Measurements from ENCODE around the gene SMIM41. TPM values are rescaled to one million over a fixed set of nuclear protein-coding genes. Genes with fewer than 3 reads are reported as not detected.

The SMIM41 gene
- polyA plus RNA-seq, 1 donor from 2014 or later = not detected

DNA sequence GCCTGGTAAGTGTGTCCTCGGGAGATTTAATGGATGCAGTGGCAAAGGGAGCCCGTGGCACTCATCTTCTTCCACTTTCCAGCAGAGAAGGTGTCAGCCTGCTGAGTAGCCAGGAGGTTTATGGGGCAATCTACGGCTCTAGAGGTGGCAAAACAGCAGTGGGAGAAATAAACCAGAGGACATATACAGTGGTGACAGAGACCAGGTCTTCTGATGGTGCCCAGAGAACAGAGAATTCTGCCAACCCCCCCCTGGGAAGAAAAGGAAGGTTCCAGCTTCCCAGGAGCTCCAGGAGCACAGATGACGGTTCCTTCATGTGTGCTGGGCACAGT lies 43.0 kb downstream of the SMIM41 start:
- Histone ChIP-seq H3F3A (ENCODE audit: insufficient read depth, low read length, poor library complexity, severe bottlenecking) (no peaks in the 10 kb centered on the region), H3K27me3 (ENCODE audit: insufficient read depth, low read depth, low read length) (no peaks in the 10 kb centered on the region), H3K36me3 (ENCODE audit: insufficient read depth, low read length) (no peaks in the 10 kb centered on the region), H3K9ac (ENCODE audit: low read length) (no peak overlapping the region), H3K9me3 (ENCODE audit: low read length) (no peaks in the 10 kb centered on the region), H2AFZ (ENCODE audit: low read depth, low read length) (no peak overlapping the region), H3K27ac (ENCODE audit: low read length) (no peak overlapping the region), H3K9me2 (ENCODE audit: insufficient read depth, low read length) (no peaks in the 10 kb centered on the region), H3K4me2 (ENCODE audit: low read length) (no peak overlapping the region), H3K4me3 (ENCODE audit: low read length) (no peak overlapping the region), H4K20me1 (ENCODE audit: insufficient read depth) (no peaks in the 10 kb centered on the region), H3K79me2 (replicated peaks; ENCODE audit: insufficient read depth, low read length) (no peaks in the 10 kb centered on the region)
- TF ChIP-seq EZH2 (IDR thresholded peaks at IDR 0.05; ENCODE audit: borderline replicate concordance, insufficient read depth, low read length, poor library complexity, severe bottlenecking) (no peak), RAD21 (conservative IDR thresholded peaks at IDR 0.05) (no peak), MXI1 (conservative IDR thresholded peaks at IDR 0.05; ENCODE audit: poor library complexity, severe bottlenecking) (no peak), TAF1 (IDR thresholded peaks at IDR 0.05; ENCODE audit: low read depth) (no peak)

DNA sequence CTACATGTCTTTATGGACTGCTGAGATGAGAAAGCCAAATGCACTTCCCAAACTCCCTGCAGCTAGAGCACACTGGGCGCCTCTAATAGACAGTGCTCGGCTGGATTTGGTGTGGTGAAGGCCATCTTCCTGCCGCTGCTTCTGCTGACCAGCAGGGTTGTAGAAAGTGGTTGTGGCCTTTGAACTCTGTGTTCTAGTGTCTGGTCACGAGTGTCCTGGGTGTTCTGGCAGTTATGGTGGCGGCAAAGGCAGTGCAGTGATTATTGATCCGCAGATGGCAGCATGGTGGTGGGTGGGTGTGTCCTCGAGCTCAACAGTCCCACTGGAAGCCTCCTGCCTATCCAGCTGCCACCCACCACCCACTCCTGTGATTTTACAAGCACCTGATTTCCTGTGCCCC lies 43.4 kb downstream of the SMIM41 start:
- H2AFZ ChIP-seq (ENCODE audit: low read depth, low read length) = no peak overlapping the region
- no peak overlapping the region for H3K27ac ChIP-seq (ENCODE audit: low read length)
- no peaks in the 10 kb centered on the region for H3K27me3 ChIP-seq (ENCODE audit: insufficient read depth, low read depth, low read length)
- no peaks in the 10 kb centered on the region for H3K79me2 ChIP-seq (replicated peaks; ENCODE audit: insufficient read depth, low read length)
- H3K4me3 ChIP-seq (ENCODE audit: low read length) = no peak overlapping the region
- H3K9me2 ChIP-seq (ENCODE audit: insufficient read depth, low read length) = no peaks in the 10 kb centered on the region
- no peaks in the 10 kb centered on the region for H3K36me3 ChIP-seq (ENCODE audit: insufficient read depth, low read length)
- TF ChIP-seq POLR2AphosphoS5 (IDR thresholded peaks at IDR 0.05) (no peak), EP300 (conservative IDR thresholded peaks at IDR 0.05; ENCODE audit: poor library complexity, severe bottlenecking) (no peak), RAD21 (conservative IDR thresholded peaks at IDR 0.05) (no peak), SMC3 (conservative IDR thresholded peaks at IDR 0.05; ENCODE audit: poor library complexity) (no peak), TAF1 (IDR thresholded peaks at IDR 0.05; ENCODE audit: low read depth) (no peak), EZH2 (IDR thresholded peaks at IDR 0.05; ENCODE audit: borderline replicate concordance, insufficient read depth, low read length, poor library complexity, severe bottlenecking) (no peak), MXI1 (conservative IDR thresholded peaks at IDR 0.05; ENCODE audit: poor library complexity, severe bottlenecking) (no peak)
- TF ChIP-seq, protein P1, sequence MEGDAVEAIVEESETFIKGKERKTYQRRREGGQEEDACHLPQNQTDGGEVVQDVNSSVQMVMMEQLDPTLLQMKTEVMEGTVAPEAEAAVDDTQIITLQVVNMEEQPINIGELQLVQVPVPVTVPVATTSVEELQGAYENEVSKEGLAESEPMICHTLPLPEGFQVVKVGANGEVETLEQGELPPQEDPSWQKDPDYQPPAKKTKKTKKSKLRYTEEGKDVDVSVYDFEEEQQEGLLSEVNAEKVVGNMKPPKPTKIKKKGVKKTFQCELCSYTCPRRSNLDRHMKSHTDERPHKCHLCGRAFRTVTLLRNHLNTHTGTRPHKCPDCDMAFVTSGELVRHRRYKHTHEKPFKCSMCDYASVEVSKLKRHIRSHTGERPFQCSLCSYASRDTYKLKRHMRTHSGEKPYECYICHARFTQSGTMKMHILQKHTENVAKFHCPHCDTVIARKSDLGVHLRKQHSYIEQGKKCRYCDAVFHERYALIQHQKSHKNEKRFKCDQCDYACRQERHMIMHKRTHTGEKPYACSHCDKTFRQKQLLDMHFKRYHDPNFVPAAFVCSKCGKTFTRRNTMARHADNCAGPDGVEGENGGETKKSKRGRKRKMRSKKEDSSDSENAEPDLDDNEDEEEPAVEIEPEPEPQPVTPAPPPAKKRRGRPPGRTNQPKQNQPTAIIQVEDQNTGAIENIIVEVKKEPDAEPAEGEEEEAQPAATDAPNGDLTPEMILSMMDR (IDR thresholded peaks at IDR 0.05; ENCODE audit: poor library complexity, severe bottlenecking) = no peak
- TF ChIP-seq, protein P2, sequence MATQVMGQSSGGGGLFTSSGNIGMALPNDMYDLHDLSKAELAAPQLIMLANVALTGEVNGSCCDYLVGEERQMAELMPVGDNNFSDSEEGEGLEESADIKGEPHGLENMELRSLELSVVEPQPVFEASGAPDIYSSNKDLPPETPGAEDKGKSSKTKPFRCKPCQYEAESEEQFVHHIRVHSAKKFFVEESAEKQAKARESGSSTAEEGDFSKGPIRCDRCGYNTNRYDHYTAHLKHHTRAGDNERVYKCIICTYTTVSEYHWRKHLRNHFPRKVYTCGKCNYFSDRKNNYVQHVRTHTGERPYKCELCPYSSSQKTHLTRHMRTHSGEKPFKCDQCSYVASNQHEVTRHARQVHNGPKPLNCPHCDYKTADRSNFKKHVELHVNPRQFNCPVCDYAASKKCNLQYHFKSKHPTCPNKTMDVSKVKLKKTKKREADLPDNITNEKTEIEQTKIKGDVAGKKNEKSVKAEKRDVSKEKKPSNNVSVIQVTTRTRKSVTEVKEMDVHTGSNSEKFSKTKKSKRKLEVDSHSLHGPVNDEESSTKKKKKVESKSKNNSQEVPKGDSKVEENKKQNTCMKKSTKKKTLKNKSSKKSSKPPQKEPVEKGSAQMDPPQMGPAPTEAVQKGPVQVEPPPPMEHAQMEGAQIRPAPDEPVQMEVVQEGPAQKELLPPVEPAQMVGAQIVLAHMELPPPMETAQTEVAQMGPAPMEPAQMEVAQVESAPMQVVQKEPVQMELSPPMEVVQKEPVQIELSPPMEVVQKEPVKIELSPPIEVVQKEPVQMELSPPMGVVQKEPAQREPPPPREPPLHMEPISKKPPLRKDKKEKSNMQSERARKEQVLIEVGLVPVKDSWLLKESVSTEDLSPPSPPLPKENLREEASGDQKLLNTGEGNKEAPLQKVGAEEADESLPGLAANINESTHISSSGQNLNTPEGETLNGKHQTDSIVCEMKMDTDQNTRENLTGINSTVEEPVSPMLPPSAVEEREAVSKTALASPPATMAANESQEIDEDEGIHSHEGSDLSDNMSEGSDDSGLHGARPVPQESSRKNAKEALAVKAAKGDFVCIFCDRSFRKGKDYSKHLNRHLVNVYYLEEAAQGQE (IDR thresholded peaks at IDR 0.05; ENCODE audit: borderline replicate concordance) = no peak
- no peak overlapping the region for H3K9ac ChIP-seq (ENCODE audit: low read length)
- no peak overlapping the region for H3K4me2 ChIP-seq (ENCODE audit: low read length)
- no peaks in the 10 kb centered on the region for H4K20me1 ChIP-seq (ENCODE audit: insufficient read depth)
- no peaks in the 10 kb centered on the region for H3K9me3 ChIP-seq (ENCODE audit: low read length)
- H3F3A ChIP-seq (ENCODE audit: insufficient read depth, low read length, poor library complexity, severe bottlenecking) = no peaks in the 10 kb centered on the region
